Psoas muscle (tissue), 8 donors: ENCODE results near the gene ATN1. TPM values are rescaled to one million over a fixed set of nuclear protein-coding genes. Genes with fewer than 3 reads are reported as not detected.

Experiments
- ATAC-seq, 4 donors: fragments of 200-7000 bp; cut with Tn5 transposase; one replicate each; pipeline ENCODE4 v1.9.1; 2020; ENCODE audit warnings: moderate library complexity in 3 of 4, mild to moderate bottlenecking in 2 of 4
- DNase-seq, 2 donors: peaks; one replicate each; pipeline ENCODE4 v3.0.0-alpha.2; 2020
- H3K27ac ChIP-seq: fragments of 200-600 bp; one replicate; pipeline ENCODE4 v1.8.0; 2022
- H3K27me3 ChIP-seq, 3 donors: fragments of 200-600 bp in 1 of 3; one replicate each; pipeline versions ENCODE4 v1.6.1 to v1.8.0; 2013 to 2022; ENCODE audit warnings: low read length in 2 of 3, mild to moderate bottlenecking in 2 of 3, moderate library complexity in 1 of 3; ENCODE audit not compliant: insufficient read depth in 3 of 3
- H3K36me3 ChIP-seq, 2 donors: fragments of 200-600 bp in 1 of 2; one replicate each; pipeline versions ENCODE4 v1.6.1 to v1.8.0; 2013 to 2022; ENCODE audit warnings: low read depth in 1 of 2, mild to moderate bottlenecking in 1 of 2, moderate library complexity in 1 of 2; ENCODE audit not compliant: insufficient read depth in 1 of 2
- H3K4me1 ChIP-seq: fragments of 200-600 bp; one replicate; pipeline ENCODE4 v1.8.0; 2022
- H3K4me3 ChIP-seq: fragments of 200-600 bp; one replicate; pipeline ENCODE4 v1.8.0; 2022; ENCODE audit warnings: mild to moderate bottlenecking
- H3K9me3 ChIP-seq: fragments of 200-600 bp; one replicate; pipeline ENCODE4 v1.8.0; 2022
- WGBS, 3 donors: extraction: QIAGEN DNeasy Blood & Tissue Kit; methylation state at CpG; one replicate each; pipeline versions ENCODE4 v1.1.6 to v1.1.7; 2013; 5-methylcytosine and 5-hydroxymethylcytosine counted together
- intact Hi-C, 2 donors: fragments of 100-400 bp; cut with DNase I; formaldehyde crosslinking; loops; one replicate each; pipeline versions ENCODE4 v1.11.0 to v1.14.2; 2022
- polyA plus RNA-seq, 3 donors: library from polyadenylated mRNA; stranded (reverse); fragments of 200-250 nt; gene quantifications; one replicate each; pipeline ENCODE4 v1.2.3, GENCODE V29; 2013
- total RNA-seq, 4 donors: library from RNA; stranded (reverse); fragmentation: NEBNext Ultra II Directional in 2 of 4; extraction: Animal tissue kit (Norgen Biotek cat#: 25700) in 2 of 4; gene quantifications; one replicate each; pipeline versions ENCODE4 v1.2.1 to v1.2.4, GENCODE V29; 2021 to 2023
- TF ChIP-seq, protein P1 (sequence below): fragments of 200-600 bp; IDR thresholded peaks from one replicate; pipeline ENCODE4 v1.8.0; 2022; ENCODE audit warnings: antibody characterized with exemption
- donor health status: healthy with polysubstance abuse.
- donor health status: DM: no; HTN: no; CAD: no; lungs with moderate emphysema.
- donor health status: Bipolar disorder and iron deficiency.
- donor health status: healthy.
- donor health status: DM: yes; HTN: yes; CAD: no.
- donor health status: DM: no; HTN: no; CAD: no.
- donor health status: DM: no; HTN: no; CAD: no.
- donor health status: DM: yes; HTN: yes; CAD: no.

Gene ATN1
- total and polyA plus RNA-seq, 7 donors, result 24.9 to 55.8 (median 46.0) TPM

DNA sequence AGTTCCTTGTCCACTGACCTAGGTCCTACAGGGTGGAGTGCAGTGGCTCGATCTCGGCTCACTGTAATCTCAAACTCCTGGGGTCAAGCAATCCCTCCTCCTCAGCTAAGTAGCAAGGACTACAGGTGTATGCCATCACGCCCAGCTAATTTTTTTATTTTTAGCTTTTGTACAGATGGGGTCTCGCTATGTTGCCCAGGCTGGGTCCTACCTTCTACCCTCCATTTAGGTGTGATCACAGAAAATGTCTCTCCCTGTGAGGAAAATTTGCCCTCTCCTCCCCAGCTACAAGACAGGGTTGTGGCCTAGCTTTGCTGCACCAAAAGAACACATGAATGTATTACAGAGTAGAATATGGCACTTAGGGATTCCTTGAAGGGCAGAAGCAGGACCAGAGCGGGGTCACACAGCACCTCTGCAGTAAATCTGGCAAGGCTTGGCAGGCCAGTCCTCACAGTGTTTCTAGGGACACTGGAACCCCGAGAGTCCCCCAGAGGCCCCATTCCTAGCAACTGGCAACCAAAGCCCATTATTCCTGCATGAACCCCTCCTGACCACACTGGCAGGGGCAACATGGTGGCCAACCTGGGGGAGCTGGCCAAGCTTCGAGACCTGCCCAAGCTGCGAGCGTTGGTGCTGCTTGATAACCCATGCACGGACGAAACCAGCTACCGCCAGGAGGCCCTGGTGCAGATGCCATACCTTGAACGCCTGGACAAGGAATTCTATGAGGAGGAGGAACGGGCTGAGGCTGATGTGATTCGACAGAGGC lies 15.4 kb upstream of the ATN1 start:
- no peak overlapping the region for H3K4me3 ChIP-seq
- no peak overlapping the region for H3K27ac ChIP-seq
- no peaks in the 10 kb centered on the region for H3K9me3 ChIP-seq
- peaks cover 0 to 8% of the 10 kb centered on the region in 2 donors for H3K36me3 ChIP-seq
- 88 to 91% (median 89%) methylated on average over 15 of the region's 15 CpGs for WGBS, 3 donors
- no peak for ATAC-seq
- no peak for DNase-seq
- H3K4me1 ChIP-seq, result no peaks in the 10 kb centered on the region
- TF ChIP-seq, protein P1, sequence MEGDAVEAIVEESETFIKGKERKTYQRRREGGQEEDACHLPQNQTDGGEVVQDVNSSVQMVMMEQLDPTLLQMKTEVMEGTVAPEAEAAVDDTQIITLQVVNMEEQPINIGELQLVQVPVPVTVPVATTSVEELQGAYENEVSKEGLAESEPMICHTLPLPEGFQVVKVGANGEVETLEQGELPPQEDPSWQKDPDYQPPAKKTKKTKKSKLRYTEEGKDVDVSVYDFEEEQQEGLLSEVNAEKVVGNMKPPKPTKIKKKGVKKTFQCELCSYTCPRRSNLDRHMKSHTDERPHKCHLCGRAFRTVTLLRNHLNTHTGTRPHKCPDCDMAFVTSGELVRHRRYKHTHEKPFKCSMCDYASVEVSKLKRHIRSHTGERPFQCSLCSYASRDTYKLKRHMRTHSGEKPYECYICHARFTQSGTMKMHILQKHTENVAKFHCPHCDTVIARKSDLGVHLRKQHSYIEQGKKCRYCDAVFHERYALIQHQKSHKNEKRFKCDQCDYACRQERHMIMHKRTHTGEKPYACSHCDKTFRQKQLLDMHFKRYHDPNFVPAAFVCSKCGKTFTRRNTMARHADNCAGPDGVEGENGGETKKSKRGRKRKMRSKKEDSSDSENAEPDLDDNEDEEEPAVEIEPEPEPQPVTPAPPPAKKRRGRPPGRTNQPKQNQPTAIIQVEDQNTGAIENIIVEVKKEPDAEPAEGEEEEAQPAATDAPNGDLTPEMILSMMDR, result no peak
- H3K27me3 ChIP-seq, result peaks cover 0 to 20% (median 17%) of the 10 kb centered on the region in 3 donors
- intact Hi-C loops, result no loop called here

DNA sequence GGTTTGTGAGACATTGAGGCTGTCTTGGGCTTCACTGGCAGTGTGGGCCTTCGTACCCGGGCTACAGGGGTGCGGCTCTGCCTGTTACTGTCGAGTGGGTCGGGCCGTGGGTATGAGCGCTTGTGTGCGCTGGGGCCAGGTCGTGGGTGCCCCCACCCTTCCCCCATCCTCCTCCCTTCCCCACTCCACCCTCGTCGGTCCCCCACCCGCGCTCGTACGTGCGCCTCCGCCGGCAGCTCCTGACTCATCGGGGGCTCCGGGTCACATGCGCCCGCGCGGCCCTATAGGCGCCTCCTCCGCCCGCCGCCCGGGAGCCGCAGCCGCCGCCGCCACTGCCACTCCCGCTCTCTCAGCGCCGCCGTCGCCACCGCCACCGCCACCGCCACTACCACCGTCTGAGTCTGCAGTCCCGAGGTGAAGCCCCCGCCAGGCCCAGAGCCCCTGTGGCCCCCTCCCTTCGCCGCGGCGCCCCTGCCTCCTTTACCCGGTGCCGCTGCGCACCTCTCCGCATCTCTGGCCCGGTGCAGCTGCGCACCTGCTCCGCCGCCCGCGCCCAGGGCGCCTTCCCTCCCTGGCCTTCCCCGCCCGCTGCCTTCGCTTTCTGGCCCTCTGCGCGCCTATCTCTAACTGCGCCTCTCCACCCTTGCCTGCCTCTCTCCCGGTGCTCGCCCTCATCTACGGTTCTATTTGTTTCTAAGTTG lies 13.4 kb upstream of the ATN1 start, which contains the start of gene ENO2:
Gene ENO2 (plus strand): TSS at position 335 of the 701 bp plus-strand sequence. CDS start 1,253 bp downstream, outside the sequence.
- peak within 1 kb of the TSS; percentile 50 for H3K27ac ChIP-seq
- H3K4me1 ChIP-seq, result no peaks in the 10 kb centered on the region
- ATAC-seq, result peak; percentile 85 to 93 (median 90)
- intact Hi-C loops, result no loop called here
- H3K4me3 ChIP-seq, result peak within 1 kb of the TSS; percentile 68
- TF ChIP-seq, protein P1, result no peak
- no peaks in the 10 kb centered on the region for H3K9me3 ChIP-seq
- DNase-seq, result peak; percentile 83 to 86
- WGBS, 3 donors, result 0 to 1% (median 1%) methylated on average over 33 to 68 of the region's 68 CpGs
- H3K27me3 ChIP-seq, result peaks cover 0 to 20% (median 17%) of the 10 kb centered on the region in 3 donors
- no peaks in the 10 kb centered on the region for H3K36me3 ChIP-seq

DNA sequence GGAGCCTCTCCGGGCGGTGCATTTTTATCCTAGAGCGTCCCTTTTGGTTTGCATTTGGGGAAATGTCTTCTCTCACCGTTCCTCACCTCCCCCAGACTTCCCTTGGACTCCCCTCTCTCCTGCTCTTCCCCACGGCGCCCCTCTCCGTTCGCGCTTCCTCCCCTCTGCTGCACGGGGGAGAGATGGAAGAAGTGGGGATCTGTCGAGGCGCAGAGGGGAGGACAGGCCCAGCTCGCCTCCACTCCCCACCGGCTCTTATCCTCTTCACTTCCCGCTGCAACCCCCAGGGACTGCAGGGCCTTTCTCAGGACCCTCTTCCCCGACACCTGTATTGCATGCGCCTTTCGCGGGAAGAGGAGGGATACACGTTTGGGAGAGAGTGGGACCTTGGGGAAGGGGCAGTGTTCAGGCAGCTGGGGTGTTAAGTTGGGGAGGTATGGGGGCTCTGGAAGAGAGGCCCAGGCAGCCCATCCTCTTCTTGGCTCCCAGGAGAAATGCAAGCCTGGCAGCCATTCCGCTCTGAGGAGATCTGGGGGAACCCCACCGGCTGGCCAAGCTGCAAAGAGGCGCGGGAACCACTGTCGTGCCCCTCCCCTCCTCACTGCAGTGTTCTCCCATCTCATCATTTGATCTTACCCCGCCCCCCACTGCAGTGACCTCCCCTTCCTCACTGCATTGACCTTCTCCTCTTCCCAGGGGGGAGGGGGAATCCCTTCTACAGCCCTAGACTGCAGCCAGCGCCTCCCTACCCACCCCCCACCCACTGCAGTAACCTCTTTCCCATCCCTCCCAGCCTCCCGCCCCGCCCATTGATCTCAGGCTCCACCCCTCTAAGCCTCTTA lies 12.6 kb upstream of the ATN1 start:
- peak in 1 of 4 donors; percentile 5 for ATAC-seq
- intact Hi-C loops, result no loop called here

DNA sequence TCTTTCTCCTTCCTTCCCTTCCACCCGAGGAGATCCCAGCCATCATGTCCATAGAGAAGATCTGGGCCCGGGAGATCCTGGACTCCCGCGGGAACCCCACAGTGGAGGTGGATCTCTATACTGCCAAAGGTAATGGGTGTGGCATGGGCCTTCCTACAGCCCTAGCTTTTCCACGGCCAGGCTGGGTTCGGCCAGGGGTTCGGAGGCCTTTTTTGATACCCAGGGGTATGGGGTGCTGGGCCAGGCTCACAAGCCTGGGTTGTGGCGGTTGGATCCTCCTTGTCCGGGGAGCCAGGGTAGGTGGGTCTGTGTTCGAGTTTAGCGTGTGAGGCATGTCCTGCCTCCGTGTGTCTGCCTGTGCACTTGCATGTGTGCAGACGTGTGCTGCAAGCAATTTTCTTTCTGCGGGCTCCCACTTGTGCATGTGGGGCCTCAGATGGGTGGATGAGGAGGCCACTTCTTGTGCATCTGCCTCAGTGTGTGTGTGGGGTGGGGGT lies 11.9 kb upstream of the ATN1 start:
- DNase-seq, result no peak
- Histone ChIP-seq H3K27me3 (peaks cover 0 to 20% (median 17%) of the 10 kb centered on the region in 3 donors), H3K27ac (no peak overlapping the region), H3K4me1 (no peaks in the 10 kb centered on the region), H3K4me3 (no peak overlapping the region), H3K36me3 (no peaks in the 10 kb centered on the region), H3K9me3 (no peaks in the 10 kb centered on the region)
- WGBS, 3 donors, result 82 to 87% (median 83%) methylated on average over 14 of the region's 14 CpGs
- intact Hi-C loops, result no loop called here
- TF ChIP-seq, protein P1, result no peak
- no peak for ATAC-seq

More for the DNA sequence above, 12.6 kb upstream of the ATN1 start:
- DNase-seq, result no peak
- Histone ChIP-seq H3K27ac (peak overlapping the region; percentile 7), H3K4me3 (peak overlapping the region; percentile 68), H3K36me3 (no peaks in the 10 kb centered on the region), H3K27me3 (peaks cover 0 to 20% (median 17%) of the 10 kb centered on the region in 3 donors), H3K9me3 (no peaks in the 10 kb centered on the region), H3K4me1 (no peaks in the 10 kb centered on the region)
- WGBS, 3 donors, result 22 to 29% (median 26%) methylated on average over 26 to 29 of the region's 29 CpGs
- TF ChIP-seq, protein P1, result no peak
